ENCODE data around the gene UEVLD. TPM values are rescaled to one million over a fixed set of nuclear protein-coding genes. Genes with fewer than 3 reads are reported as not detected.
A peak's percentile ranks its signal among the peaks of the same experiment; 100 is the strongest.

Gene UEVLD
- total RNA-seq, 1 donor from 2014 or later, result 24.5 TPM

- Mint-ChIP-seq H3K4me1 (ENCODE audit: unreplicated experiment) (no peaks in the 10 kb centered on the region), H3K27ac (ENCODE audit: unreplicated experiment) (no peak overlapping the region), H3K4me3 (ENCODE audit: unreplicated experiment) (no peak overlapping the region), H3K27me3 (ENCODE audit: unreplicated experiment) (no peaks in the 10 kb centered on the region), H3K9me3 (ENCODE audit: unreplicated experiment) (no peaks in the 10 kb centered on the region), H3K36me3 (ENCODE audit: unreplicated experiment) (peaks cover 5% of the 10 kb centered on the region)
- TF ChIP-seq, protein P1, sequence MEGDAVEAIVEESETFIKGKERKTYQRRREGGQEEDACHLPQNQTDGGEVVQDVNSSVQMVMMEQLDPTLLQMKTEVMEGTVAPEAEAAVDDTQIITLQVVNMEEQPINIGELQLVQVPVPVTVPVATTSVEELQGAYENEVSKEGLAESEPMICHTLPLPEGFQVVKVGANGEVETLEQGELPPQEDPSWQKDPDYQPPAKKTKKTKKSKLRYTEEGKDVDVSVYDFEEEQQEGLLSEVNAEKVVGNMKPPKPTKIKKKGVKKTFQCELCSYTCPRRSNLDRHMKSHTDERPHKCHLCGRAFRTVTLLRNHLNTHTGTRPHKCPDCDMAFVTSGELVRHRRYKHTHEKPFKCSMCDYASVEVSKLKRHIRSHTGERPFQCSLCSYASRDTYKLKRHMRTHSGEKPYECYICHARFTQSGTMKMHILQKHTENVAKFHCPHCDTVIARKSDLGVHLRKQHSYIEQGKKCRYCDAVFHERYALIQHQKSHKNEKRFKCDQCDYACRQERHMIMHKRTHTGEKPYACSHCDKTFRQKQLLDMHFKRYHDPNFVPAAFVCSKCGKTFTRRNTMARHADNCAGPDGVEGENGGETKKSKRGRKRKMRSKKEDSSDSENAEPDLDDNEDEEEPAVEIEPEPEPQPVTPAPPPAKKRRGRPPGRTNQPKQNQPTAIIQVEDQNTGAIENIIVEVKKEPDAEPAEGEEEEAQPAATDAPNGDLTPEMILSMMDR (IDR thresholded peaks at IDR 0.05), result no peak
- DNase-seq (ENCODE audit: extremely low spot score, unreplicated experiment), result no peak
These were observed 54.3 kb downstream of the UEVLD start for GRCh38 chr11:18534245-18534644.

- no peak overlapping the region for H3K27ac Mint-ChIP-seq (ENCODE audit: unreplicated experiment)
- H3K4me3 Mint-ChIP-seq (ENCODE audit: unreplicated experiment), result no peak overlapping the region
- TF ChIP-seq, protein P1 (IDR thresholded peaks at IDR 0.05), result no peak
- H3K36me3 Mint-ChIP-seq (ENCODE audit: unreplicated experiment), result peaks cover 5% of the 10 kb centered on the region
- H3K9me3 Mint-ChIP-seq (ENCODE audit: unreplicated experiment), result no peaks in the 10 kb centered on the region
- DNase-seq (ENCODE audit: extremely low spot score, unreplicated experiment), result no peak
- H3K4me1 Mint-ChIP-seq (ENCODE audit: unreplicated experiment), result peaks cover 3% of the 10 kb centered on the region
- H3K27me3 Mint-ChIP-seq (ENCODE audit: unreplicated experiment), result no peaks in the 10 kb centered on the region
These were observed 55.2 kb downstream of the UEVLD start for GRCh38 chr11:18533365-18533764.

- DNase-seq (ENCODE audit: extremely low spot score, unreplicated experiment), result no peak
- peak overlapping the region; percentile 100 for H3K27ac Mint-ChIP-seq (ENCODE audit: unreplicated experiment)
- peaks cover 8% of the 10 kb centered on the region for H3K36me3 Mint-ChIP-seq (ENCODE audit: unreplicated experiment)
- H3K9me3 Mint-ChIP-seq (ENCODE audit: unreplicated experiment), result no peaks in the 10 kb centered on the region
- H3K4me3 Mint-ChIP-seq (ENCODE audit: unreplicated experiment), result peak overlapping the region; percentile 99
- TF ChIP-seq, protein P1 (IDR thresholded peaks at IDR 0.05), result no peak
- peaks cover 28% of the 10 kb centered on the region for H3K4me1 Mint-ChIP-seq (ENCODE audit: unreplicated experiment)
- no peaks in the 10 kb centered on the region for H3K27me3 Mint-ChIP-seq (ENCODE audit: unreplicated experiment)
These were observed 61.0 kb downstream of the UEVLD start for GRCh38 chr11:18527512-18527911.

DNA sequence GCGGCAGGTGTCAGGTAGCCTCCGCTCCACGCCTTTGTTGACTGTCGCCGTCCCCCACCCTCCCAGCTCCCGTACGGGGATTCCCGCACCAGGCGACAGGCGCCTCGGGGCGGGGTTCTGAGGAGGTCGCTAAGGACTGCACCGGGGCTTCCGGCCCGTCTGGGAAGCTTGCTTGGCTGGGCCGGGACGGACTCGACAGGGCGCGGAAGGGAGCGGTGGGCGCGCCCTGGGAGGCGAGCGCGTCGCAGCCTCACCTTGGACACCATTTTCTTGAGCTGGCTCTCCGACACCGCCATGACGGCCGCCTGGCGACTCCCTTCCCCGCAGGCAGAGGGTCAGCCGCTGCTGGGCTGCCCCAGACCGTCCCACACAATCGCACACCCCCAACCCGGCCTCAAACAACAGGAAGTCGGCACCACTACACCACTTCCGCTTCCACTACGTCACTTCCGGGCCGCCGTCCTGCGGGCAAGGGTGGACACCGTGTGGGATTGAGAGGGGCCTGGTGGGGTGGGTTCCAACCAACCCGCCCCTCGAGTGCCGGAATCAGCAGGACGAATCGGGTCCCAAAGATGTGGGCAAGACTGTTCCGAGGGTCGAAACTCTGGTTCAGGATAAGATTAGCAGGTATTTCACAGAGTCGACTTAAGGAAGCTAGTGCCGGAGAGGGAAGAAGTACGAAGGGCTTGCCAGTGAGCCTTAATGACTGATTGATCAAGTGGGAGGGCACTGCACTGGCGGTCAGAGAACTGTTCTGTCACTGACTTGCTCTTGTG lies 61.8 kb downstream of the UEVLD start, which contains the start of gene TSG101:
TSS of gene TSG101 (minus strand) at position 422 of the 776 bp plus-strand sequence. CDS start at position 296, 126 bp downstream.
- H3K4me3 Mint-ChIP-seq (ENCODE audit: unreplicated experiment), result peak within 1 kb of the TSS; percentile 99
- H3K36me3 Mint-ChIP-seq (ENCODE audit: unreplicated experiment), result peaks cover 14% of the 10 kb centered on the region
- peaks cover 32% of the 10 kb centered on the region for H3K4me1 Mint-ChIP-seq (ENCODE audit: unreplicated experiment)
- no peaks in the 10 kb centered on the region for H3K9me3 Mint-ChIP-seq (ENCODE audit: unreplicated experiment)
- no peaks in the 10 kb centered on the region for H3K27me3 Mint-ChIP-seq (ENCODE audit: unreplicated experiment)
- peak within 1 kb of the TSS; percentile 100 for H3K27ac Mint-ChIP-seq (ENCODE audit: unreplicated experiment)
- DNase-seq (ENCODE audit: extremely low spot score, unreplicated experiment), result peak; percentile 97
- TF ChIP-seq, protein P1 (IDR thresholded peaks at IDR 0.05), result no peak

- no peak for DNase-seq (ENCODE audit: extremely low spot score, unreplicated experiment)
- Mint-ChIP-seq H3K27me3 (ENCODE audit: unreplicated experiment) (no peaks in the 10 kb centered on the region), H3K27ac (ENCODE audit: unreplicated experiment) (peak overlapping the region; percentile 100), H3K4me1 (ENCODE audit: unreplicated experiment) (peaks cover 32% of the 10 kb centered on the region), H3K9me3 (ENCODE audit: unreplicated experiment) (no peaks in the 10 kb centered on the region), H3K36me3 (ENCODE audit: unreplicated experiment) (peaks cover 14% of the 10 kb centered on the region), H3K4me3 (ENCODE audit: unreplicated experiment) (peak overlapping the region; percentile 99)
- TF ChIP-seq, protein P1 (IDR thresholded peaks at IDR 0.05), result no peak
These were observed 62.4 kb downstream of the UEVLD start for GRCh38 chr11:18526130-18526520.
